ENCODE data around the gene ANKMY1.

ANKMY1 gene

DNA sequence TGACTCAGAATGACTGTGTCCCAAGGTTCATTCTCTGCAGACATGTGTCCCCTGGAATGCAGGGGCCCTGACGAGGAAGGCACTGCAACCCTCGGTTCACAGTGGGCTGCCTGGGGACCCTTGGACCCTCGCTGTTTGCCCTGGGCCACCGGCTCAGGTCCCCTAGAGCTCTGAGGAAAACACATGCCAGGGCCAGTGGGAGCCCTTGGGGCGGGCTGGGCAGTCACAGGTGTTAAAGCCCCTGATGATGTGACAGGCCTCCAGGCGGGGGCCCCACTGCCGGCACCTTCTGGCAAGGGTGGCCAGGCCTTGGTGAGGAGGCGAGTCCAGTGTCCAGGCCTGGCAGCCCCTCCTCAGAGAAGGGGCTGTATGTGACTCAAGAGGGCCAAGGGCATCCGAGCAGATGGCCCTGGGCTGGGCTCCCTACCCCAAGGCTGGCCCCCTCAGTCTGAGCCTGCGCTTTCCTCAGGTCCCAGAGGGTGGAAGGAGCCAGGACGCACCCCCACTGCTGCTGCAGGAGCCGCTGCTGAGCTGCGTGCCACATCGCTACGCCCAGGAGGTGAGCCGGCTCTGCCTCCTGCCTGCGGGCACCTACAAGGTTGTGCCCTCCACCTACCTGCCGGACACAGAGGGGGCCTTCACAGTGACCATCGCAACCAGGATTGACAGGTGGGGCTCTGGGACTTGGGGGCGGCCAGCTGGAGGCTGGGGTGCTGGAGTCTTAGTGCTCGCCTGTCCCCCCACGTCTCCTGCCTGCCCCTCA is 39.8 kb upstream of the ANKMY1 start:
- H3K36me3 ChIP-seq (ENCODE audit: low read depth): peaks cover 10% of the 10 kb centered on the region; the same call in 1 of the 2 replicates
- ATAC-seq (ENCODE audit: low read depth): no peak
- no peak overlapping the region for H3K27ac ChIP-seq (ENCODE audit: poor library complexity, severe bottlenecking)
- H3K27me3 ChIP-seq (ENCODE audit: insufficient read depth, poor library complexity, severe bottlenecking): no peaks in the 10 kb centered on the region
- no peaks in the 10 kb centered on the region for H3K9me3 ChIP-seq (ENCODE audit: severe bottlenecking)
- DNase-seq (ENCODE audit: low spot score): peak; percentile 44
- H3K4me1 ChIP-seq (ENCODE audit: insufficient read depth, poor library complexity, severe bottlenecking): no peaks in the 10 kb centered on the region
- no peak overlapping the region for H3K4me3 ChIP-seq (ENCODE audit: severe bottlenecking)
- TF ChIP-seq, protein P1, sequence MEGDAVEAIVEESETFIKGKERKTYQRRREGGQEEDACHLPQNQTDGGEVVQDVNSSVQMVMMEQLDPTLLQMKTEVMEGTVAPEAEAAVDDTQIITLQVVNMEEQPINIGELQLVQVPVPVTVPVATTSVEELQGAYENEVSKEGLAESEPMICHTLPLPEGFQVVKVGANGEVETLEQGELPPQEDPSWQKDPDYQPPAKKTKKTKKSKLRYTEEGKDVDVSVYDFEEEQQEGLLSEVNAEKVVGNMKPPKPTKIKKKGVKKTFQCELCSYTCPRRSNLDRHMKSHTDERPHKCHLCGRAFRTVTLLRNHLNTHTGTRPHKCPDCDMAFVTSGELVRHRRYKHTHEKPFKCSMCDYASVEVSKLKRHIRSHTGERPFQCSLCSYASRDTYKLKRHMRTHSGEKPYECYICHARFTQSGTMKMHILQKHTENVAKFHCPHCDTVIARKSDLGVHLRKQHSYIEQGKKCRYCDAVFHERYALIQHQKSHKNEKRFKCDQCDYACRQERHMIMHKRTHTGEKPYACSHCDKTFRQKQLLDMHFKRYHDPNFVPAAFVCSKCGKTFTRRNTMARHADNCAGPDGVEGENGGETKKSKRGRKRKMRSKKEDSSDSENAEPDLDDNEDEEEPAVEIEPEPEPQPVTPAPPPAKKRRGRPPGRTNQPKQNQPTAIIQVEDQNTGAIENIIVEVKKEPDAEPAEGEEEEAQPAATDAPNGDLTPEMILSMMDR (IDR thresholded peaks at IDR 0.05; ENCODE audit: poor library complexity, severe bottlenecking): no peak

DNA sequence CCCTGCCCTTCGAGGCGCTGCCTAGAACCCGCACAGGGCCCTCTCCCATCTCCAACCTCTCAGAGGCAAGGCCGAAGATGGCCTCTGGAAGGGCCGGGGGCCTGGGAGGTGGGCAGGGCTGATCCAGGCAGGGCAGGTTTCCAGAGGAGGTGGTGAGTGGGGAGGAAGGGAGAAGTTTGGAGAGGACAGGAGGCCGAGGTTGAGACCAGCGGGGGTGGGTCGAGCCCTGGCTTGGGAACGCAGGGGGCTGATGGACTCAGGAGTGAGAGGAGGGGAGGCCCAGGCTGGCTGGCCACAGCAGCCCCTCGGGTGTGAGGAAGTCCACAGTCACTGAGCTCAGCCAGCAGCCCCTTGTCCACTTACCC is 39.2 kb upstream of the ANKMY1 start:
- Histone ChIP-seq H3K9me3 (ENCODE audit: severe bottlenecking) (no peaks in the 10 kb centered on the region), H3K27me3 (ENCODE audit: insufficient read depth, poor library complexity, severe bottlenecking) (no peaks in the 10 kb centered on the region), H3K4me3 (ENCODE audit: severe bottlenecking) (no peak overlapping the region), H3K4me1 (ENCODE audit: insufficient read depth, poor library complexity, severe bottlenecking) (no peaks in the 10 kb centered on the region), H3K27ac (ENCODE audit: poor library complexity, severe bottlenecking) (no peak overlapping the region), H3K36me3 (ENCODE audit: low read depth) (peaks cover 14% of the 10 kb centered on the region; the same call in 1 of the 2 replicates)
- TF ChIP-seq, protein P1 (IDR thresholded peaks at IDR 0.05; ENCODE audit: poor library complexity, severe bottlenecking): no peak
- ATAC-seq (ENCODE audit: low read depth) (no peak), DNase-seq (ENCODE audit: low spot score) (peak; percentile 56)

DNA sequence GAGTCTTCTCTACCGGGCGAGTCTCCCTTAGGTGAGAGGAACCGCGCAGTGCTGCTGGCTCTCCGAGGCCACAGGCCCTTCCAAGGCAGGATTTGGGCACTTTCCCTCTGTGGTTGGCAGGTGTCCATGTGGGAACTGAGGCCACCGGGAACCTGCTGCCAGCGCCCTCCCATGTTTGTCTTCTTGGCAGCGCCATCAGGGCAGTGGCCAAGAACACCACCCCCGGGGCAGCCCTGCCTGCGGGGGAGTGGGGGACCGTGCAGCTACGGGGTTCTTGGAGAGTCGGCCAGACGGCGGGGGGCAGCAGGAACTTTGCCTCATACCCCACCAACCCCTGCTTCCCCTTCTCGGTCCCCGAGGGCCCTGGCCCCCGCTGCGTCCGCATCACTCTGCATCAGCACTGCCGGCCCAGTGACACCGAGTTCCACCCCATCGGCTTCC is 38.7 kb upstream of the ANKMY1 start:
- TF ChIP-seq, protein P1 (IDR thresholded peaks at IDR 0.05; ENCODE audit: poor library complexity, severe bottlenecking): no peak
- ATAC-seq (ENCODE audit: low read depth) (no peak), DNase-seq (ENCODE audit: low spot score) (peak; percentile 64)
- peaks cover 16% of the 10 kb centered on the region for H3K36me3 ChIP-seq (ENCODE audit: low read depth)
- H3K4me1 ChIP-seq (ENCODE audit: insufficient read depth, poor library complexity, severe bottlenecking): no peaks in the 10 kb centered on the region
- H3K4me3 ChIP-seq (ENCODE audit: severe bottlenecking): no peak overlapping the region
- no peaks in the 10 kb centered on the region for H3K27me3 ChIP-seq (ENCODE audit: insufficient read depth, poor library complexity, severe bottlenecking)
- no peak overlapping the region for H3K27ac ChIP-seq (ENCODE audit: poor library complexity, severe bottlenecking)
- no peaks in the 10 kb centered on the region for H3K9me3 ChIP-seq (ENCODE audit: severe bottlenecking)

DNA sequence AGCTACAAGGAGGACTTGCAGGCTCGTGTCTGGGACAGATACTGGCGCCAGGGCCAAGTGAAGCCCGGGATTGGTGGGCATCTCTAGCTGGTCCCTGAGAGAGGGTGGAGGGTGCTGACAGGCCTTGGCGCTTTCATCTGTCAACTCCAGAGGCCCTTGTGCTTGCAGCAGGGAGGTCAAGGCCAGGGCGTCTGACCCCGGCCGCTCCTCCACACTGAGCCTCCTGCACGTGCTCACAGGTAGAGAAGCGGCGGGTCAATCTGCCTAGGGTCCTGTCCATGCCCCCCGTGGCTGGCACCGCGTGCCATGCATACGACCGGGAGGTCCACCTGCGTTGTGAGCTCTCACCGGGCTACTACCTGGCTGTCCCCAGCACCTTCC is 38.3 kb upstream of the ANKMY1 start:
- Histone ChIP-seq H3K36me3 (ENCODE audit: low read depth) (peaks cover 21% of the 10 kb centered on the region), H3K27me3 (ENCODE audit: insufficient read depth, poor library complexity, severe bottlenecking) (no peaks in the 10 kb centered on the region), H3K4me1 (ENCODE audit: insufficient read depth, poor library complexity, severe bottlenecking) (no peaks in the 10 kb centered on the region), H3K27ac (ENCODE audit: poor library complexity, severe bottlenecking) (no peak overlapping the region), H3K4me3 (ENCODE audit: severe bottlenecking) (no peak overlapping the region), H3K9me3 (ENCODE audit: severe bottlenecking) (no peaks in the 10 kb centered on the region)
- TF ChIP-seq, protein P1 (IDR thresholded peaks at IDR 0.05; ENCODE audit: poor library complexity, severe bottlenecking): no peak
- DNase-seq (ENCODE audit: low spot score) (peak; percentile 55), ATAC-seq (ENCODE audit: low read depth) (no peak)

Data from RWPE2 (cell line).